H1 (cell line): ENCODE data around the gene LYVE1. TPM values are rescaled to one million over a fixed set of nuclear protein-coding genes. Genes with fewer than 3 reads are reported as not detected.

Source experiments
- HDAC2 ChIP-seq, 2 experiments: fragments of 300-600 bp in 1 of 2; sonication (generic) in 1 of 2; IDR thresholded peaks; 2 replicates each; pipeline ENCODE4 v1.6.1; 2011 to 2012; ENCODE audit warnings: low read depth in 2 of 2, low read length in 2 of 2, mild to moderate bottlenecking in 2 of 2, moderate library complexity in 2 of 2, borderline replicate concordance in 1 of 2, inconsistent platforms in 1 of 2
- polyA plus RNA-seq, 7 experiments: library from polyadenylated mRNA; depleted of rRNA in 3 of 7; stranded (reverse) in 5 of 7; unstranded in 2 of 7; fragments of >200 nt in 5 of 7; fragments of 200-250 nt in 2 of 7; gene quantifications; 1 replicate in 5 of 7; 2 replicates in 1 of 7; 4 replicates in 1 of 7; pipeline versions ENCODE4 v1.2.1 to v1.2.3, GENCODE V29; 2011 to 2013; ENCODE audit warnings: missing spikeins in 2 of 7, mixed read lengths in 2 of 7
- total RNA-seq: library from RNA; stranded (reverse); fragmentation: NEBNext Ultra II Directional; extraction: Animal tissue kit (Norgen Biotek cat#: 25700); gene quantifications from 2 replicates; pipeline ENCODE4 v1.2.1, GENCODE V29; 2021

LYVE1 gene
- total and polyA plus RNA-seq, 2 of the 8 experiments (the other 6 are each of a cell fraction or from before 2014, with no cell fraction given): 0.09 TPM; not detected in 1

- TF ChIP-seq HDAC2 (IDR thresholded peaks at IDR 0.05; ENCODE audit: borderline replicate concordance in 1 of 2, low read depth in 2 of 2, low read length in 2 of 2): no peak
- TF ChIP-seq, all 59 proteins: peak for 0
These were observed 13.1 kb upstream of the LYVE1 start (continued) for GRCh38 chr11:10581481-10582019.
